Neural crest cell (in vitro differentiated cells): ENCODE measurements around the gene RPTOR. TPM values are rescaled to one million over a fixed set of nuclear protein-coding genes. Genes with fewer than 3 reads are reported as not detected.

Source experiments
- DNase-seq: peaks from one replicate; pipeline ENCODE4 v3.0.0; 2021; ENCODE audit warnings: low read depth, mixed read lengths, low spot score
- H3K27ac Mint-ChIP-seq: one replicate; pipeline ENCODE4 v1.8.0; 2021; ENCODE audit warnings: mild to moderate bottlenecking, mixed read lengths; ENCODE audit not compliant: unreplicated experiment
- H3K27me3 Mint-ChIP-seq: 2 replicates; pipeline ENCODE4 v1.8.0; 2021; ENCODE audit warnings: low read depth, mild to moderate bottlenecking, mixed read lengths
- H3K36me3 Mint-ChIP-seq: 2 replicates; pipeline ENCODE4 v1.8.0; 2021; ENCODE audit warnings: low read depth, mild to moderate bottlenecking, mixed read lengths
- H3K4me1 Mint-ChIP-seq: 2 replicates; pipeline ENCODE4 v1.8.0; 2021; ENCODE audit warnings: mixed read lengths
- H3K4me3 Mint-ChIP-seq: one replicate; pipeline ENCODE4 v1.8.0; 2021; ENCODE audit warnings: mild to moderate bottlenecking, mixed read lengths
- H3K9me3 Mint-ChIP-seq: 2 replicates; pipeline ENCODE4 v1.8.0; 2021; ENCODE audit warnings: mixed read lengths
- CTCF ChIP-seq: fragments of 200-600 bp; sonication (generic); conservative IDR thresholded peaks from 2 replicates; pipeline ENCODE4 v1.5.0; 2021; ENCODE audit warnings: antibody characterized with exemption, mild to moderate bottlenecking
- total RNA-seq: library from RNA; stranded (reverse); gene quantifications from 2 replicates; pipeline ENCODE4 v1.2.1, GENCODE V29; 2021

The RPTOR gene
- total RNA-seq, 1 donor from 2014 or later: 41.1 TPM

DNA sequence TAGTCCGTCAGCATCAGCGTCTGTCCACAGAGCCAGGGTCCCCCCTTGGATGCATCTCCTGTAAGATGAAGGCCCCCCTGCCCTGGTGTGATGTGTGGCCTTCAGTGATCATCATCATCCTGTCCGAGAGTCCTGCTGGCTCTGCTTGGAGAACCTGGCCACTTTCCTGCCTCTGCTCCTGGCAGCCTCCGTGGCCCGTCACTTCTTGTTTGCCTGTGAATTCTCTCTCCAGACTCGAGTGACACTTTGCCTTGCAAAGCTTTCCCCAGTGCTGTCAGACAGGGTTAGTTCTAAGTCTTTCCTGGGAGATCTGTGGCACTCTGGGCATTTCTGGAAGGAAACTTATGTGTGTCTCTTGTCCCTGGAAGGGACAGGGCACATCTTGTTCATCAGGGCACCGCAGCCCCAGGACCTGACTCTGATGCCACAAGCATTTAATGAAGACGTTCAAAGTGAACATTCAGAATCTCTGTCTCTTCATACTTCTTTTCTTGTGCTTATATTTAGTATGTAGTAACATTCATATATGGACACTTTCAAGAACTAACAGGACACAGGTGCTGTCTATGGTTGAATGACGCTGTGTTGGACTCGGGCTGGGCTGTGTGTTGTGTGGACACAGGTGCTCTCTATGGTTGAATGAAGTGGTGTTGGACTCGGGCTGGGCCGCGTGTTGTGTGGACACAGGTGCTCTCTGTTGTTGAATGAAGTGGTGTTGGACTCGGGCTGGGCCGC is 68.5 kb downstream of the RPTOR start:
- no peak for DNase-seq
- no peak for TF ChIP-seq CTCF
- Mint-ChIP-seq H3K4me3 (no peak overlapping the region), H3K4me1 (peaks cover 13% of the 10 kb centered on the region), H3K27me3 (no peaks in the 10 kb centered on the region), H3K27ac (no peak overlapping the region), H3K36me3 (peaks cover under 1% of the 10 kb centered on the region), H3K9me3 (no peaks in the 10 kb centered on the region)

DNA sequence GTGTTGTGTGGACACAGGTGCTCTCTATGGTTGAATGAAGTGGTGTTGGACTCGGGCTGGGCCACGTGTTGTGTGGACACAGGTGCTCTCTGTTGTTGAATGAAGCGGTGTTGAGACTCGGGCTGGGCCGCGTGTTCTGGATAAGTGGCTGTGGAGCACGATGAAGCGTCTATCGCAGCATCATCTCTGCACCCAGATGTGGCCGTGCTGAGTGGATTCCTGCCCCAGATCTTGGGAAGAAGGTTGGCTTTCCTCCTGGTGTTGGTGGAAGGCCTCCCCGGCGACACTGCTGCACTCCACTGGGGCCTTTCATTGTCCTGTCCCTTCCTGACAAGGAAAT is 69.1 kb downstream of the RPTOR start:
- Mint-ChIP-seq H3K4me1 (peaks cover 17% of the 10 kb centered on the region), H3K36me3 (peaks cover 2% of the 10 kb centered on the region), H3K4me3 (no peak overlapping the region), H3K27me3 (no peaks in the 10 kb centered on the region), H3K9me3 (no peaks in the 10 kb centered on the region), H3K27ac (no peak overlapping the region)
- no peak for DNase-seq
- no peak for TF ChIP-seq CTCF

GRCh38 chr17:80614332-80615047 is 69.9 kb downstream of the RPTOR start:
- no peak for TF ChIP-seq CTCF
- DNase-seq: no peak
- Mint-ChIP-seq H3K36me3 (peaks cover 2% of the 10 kb centered on the region), H3K9me3 (no peaks in the 10 kb centered on the region), H3K4me1 (peaks cover 19% of the 10 kb centered on the region), H3K27ac (no peak overlapping the region), H3K4me3 (no peak overlapping the region), H3K27me3 (no peaks in the 10 kb centered on the region)

DNA sequence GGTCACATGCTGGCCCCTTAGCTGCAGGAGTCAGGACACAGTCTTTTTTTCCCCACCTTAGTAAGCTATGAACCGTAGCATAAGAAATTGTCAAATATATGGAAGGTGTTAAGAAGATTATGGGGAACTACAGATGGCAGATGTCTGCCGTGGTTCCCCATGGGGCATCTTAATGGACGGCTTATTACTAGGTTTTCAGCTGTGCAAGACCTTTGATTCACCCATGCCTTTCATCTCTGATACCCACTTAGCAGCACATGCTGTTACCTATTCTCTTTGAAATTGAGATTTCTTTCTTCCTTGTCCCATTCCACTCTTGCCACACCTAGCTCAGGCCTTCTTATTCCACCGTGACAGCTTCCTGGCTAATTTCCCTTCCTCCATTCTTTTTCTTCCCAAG is 70.7 kb downstream of the RPTOR start:
- Mint-ChIP-seq H3K36me3 (peaks cover 2% of the 10 kb centered on the region), H3K4me3 (no peak overlapping the region), H3K27me3 (no peaks in the 10 kb centered on the region), H3K9me3 (no peaks in the 10 kb centered on the region), H3K4me1 (peaks cover 19% of the 10 kb centered on the region), H3K27ac (no peak overlapping the region)
- DNase-seq: no peak
- TF ChIP-seq CTCF: no peak

GRCh38 chr17:80616705-80617104 is 72.1 kb downstream of the RPTOR start:
- no peaks in the 10 kb centered on the region for H3K27me3 Mint-ChIP-seq
- H3K36me3 Mint-ChIP-seq: peaks cover 2% of the 10 kb centered on the region
- DNase-seq: no peak
- H3K27ac Mint-ChIP-seq: no peak overlapping the region
- TF ChIP-seq CTCF: no peak
- no peak overlapping the region for H3K4me3 Mint-ChIP-seq
- H3K9me3 Mint-ChIP-seq: no peaks in the 10 kb centered on the region
- peaks cover 16% of the 10 kb centered on the region for H3K4me1 Mint-ChIP-seq
